Left cardiac atrium (tissue), 4 donors: ENCODE results near the gene STIM1. TPM values are rescaled to one million over a fixed set of nuclear protein-coding genes. Genes with fewer than 3 reads are reported as not detected.
A peak's percentile ranks its signal among the peaks of the same experiment; 100 is the strongest.
"Not testable (repeated sequence)": the region's sequence is repeated elsewhere in the genome, so short reads cannot be mapped to it uniquely, and the experiment has no call there.

Experiments
- ATAC-seq, 2 donors: fragments of 200-7000 bp; cut with Tn5 transposase; one replicate each; pipeline ENCODE4 v1.9.1; 2020; ENCODE audit warnings: mild to moderate bottlenecking in 2 of 2, moderate library complexity in 2 of 2
- DNase-seq: peaks from one replicate; pipeline ENCODE4 v3.0.0-alpha.2; 2020
- intact Hi-C, 2 donors: fragments of 100-400 bp; cut with DNase I; formaldehyde crosslinking; loops; one replicate each; pipeline versions ENCODE4 v1.14.1 to v1.15.1; 2022 to 2023
- total RNA-seq, 2 donors: library from RNA; stranded (reverse); fragmentation: NEBNext Ultra II Directional; extraction: Animal tissue kit (Norgen Biotek cat#: 25700); gene quantifications; one replicate each; pipeline ENCODE4 v1.2.1, GENCODE V29; 2021
- donor health status: DM: no; HTN: yes; CAD: no.
- donor health status: DM: no; HTN: yes; CAD: no; lungs with severe emphysema.
- donor health status: DM: yes; HTN: yes; CAD: no.
- donor health status: Dilated cardiomyopathy.

Gene STIM1
- total RNA-seq, 2 donors from 2014 or later, result 21.4 to 25.8 TPM

DNA sequence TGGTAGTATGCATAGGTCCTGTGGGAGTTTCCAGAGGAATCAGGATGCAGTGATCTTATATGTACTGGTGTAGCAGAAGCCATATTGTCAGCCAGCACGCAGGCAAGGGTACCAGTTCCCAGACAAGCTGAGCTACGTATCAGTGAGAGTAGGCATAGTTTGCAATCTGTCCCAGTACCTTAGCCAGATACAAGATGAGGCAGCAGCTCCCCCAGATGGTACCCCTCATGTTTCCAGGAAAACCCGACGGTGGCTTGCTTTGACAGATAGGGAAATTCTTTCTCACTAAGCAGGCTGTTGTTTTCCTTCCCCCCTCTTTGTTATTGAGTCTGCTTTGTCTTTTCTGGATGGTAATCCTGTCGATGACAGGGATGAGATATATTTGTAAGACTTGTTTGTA, 129.4 kb downstream of the STIM1 start:
- ATAC-seq, result no peak
- intact Hi-C loops, result loop anchor here in 1 of 2 donors (10.0 kb wide), 1 partner anchor 130 kb away; the partner anchor contains the start of gene STIM1

DNA sequence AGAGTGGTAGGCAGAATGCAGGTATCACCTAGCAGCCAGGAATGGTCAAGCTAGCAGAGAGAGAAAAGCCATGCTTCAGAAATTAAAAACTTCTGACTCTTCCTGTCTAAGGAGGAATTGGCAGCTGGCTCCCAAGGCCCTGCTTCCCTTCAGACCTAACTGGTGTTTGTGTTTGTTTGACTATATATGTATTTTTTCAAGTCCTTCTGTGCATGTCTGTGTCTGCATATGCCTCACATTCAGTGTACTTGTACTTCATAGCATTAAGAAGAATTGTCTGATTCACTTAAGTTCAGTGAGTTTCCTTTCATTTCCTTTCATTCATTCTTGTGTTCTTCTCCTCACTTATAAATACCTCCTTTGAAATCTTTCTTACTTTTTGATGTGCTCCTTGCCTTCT, 130.2 kb downstream of the STIM1 start:
- DNase-seq (no peak), ATAC-seq (no peak)
- intact Hi-C loops, result loop anchor here in 1 of 2 donors (10.0 kb wide), 1 partner anchor 131 kb away; the partner anchor contains the start of gene STIM1

More for the DNA sequence above, 129.4 kb downstream of the STIM1 start:
- no peak for DNase-seq

- ATAC-seq (no peak), DNase-seq (no peak)
- intact Hi-C loops, result loop anchor here in 1 of 2 donors (10.0 kb wide), 1 partner anchor 132 kb away; the partner anchor contains the start of gene STIM1
Observed at GRCh38 chr11:3986301-3986700, 130.8 kb downstream of the STIM1 start.

DNA sequence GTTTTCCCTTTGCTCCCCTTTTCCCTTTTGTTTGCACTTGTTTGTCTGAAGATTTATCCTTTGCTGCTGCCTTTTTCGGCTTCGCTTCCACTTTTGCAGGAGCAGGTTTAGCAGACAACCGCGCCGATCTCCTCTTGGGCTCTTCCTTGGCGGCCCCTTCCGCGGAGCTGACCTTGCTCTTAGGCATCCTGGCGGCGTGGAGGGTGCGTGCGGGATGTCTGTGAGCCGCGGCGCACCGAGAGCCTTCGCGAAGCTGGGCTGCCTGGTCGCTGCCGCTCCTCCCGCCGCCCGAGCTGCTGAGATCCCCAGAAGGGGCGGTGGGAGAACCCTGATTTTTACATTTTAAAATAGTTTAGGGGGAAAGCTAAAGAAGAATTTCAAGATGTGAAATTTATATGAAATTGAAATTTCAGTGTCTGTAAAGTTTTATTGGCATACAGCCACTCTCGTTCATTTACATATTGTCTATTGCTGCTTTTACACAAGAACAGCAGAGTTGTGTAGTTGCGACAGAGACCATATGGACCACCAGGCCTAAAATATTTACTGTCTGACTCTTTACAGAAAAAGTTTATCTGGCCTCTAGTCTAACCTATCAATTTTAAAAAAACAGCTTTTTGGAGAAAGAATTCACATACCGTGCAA, 133.9 kb downstream of the STIM1 start:
- DNase-seq (no peak), ATAC-seq (no peak)
- intact Hi-C loops, result loop anchor here in 1 of 2 donors (10.0 kb wide), 1 partner anchor 135 kb away; the partner anchor contains the start of gene STIM1

DNA sequence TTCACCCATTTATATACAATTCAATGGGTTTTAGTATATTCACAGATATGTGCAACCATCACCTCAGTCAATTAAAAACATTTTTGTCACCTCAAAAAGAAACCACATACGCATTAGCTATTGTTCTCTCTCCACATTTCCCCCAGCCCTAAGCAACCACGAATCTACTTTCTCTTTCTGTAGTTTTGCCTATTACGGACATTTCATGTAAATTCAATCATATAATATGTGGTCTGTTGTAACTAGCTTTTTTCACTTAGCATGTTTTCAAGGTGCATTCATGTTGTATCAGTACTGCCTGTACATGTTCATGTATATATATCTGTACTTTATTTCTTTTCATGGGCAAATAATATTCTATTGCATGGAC, 134.4 kb downstream of the STIM1 start:
- DNase-seq, result no peak
- intact Hi-C loops, result loop anchor here in 1 of 2 donors (10.0 kb wide), 1 partner anchor 135 kb away; the partner anchor contains the start of gene STIM1
- no peak for ATAC-seq

DNA sequence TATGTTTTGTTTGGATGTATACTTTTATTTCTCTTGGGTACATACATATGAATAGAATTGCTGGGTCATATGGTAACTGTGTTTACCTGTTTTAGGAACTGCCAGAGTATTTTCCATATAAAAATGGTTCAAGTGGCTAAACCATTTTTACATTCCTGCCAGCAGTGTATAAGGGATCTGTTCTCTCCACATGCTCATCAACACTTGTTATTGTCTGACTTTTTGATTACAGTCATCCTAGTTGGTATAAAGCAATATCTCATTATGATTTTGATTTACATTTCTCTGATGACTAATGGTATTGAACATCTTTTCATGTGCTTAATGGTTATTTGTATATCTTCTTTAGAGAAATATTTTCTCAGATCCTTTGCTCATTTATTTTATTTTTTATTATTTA, 134.9 kb downstream of the STIM1 start:
- no peak for DNase-seq
- no peak for ATAC-seq
- intact Hi-C loops, result no loop called here

DNA sequence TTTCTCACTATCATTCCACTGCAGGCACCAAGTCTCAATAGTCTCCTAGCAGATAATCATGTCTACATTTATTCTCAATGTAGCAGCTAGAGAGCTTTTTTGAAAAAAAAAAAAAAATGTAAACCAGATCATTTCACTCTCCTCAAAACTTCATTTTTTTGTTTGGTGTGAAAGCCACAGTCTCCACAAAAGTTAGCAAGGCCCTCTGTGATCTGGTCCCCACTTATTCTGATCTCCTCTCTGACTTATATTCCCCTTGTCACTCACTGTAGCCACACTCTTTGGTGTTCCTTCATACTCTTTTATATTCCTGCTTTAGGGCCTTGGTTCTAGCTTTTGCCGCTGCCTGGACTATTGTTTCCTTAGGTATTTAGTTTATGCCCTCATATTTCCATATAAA, 137.5 kb downstream of the STIM1 start:
- no peak for DNase-seq
- ATAC-seq, result no peak
- intact Hi-C loops, result no loop called here

GRCh38 chr11:3994030-3994640, 138.7 kb downstream of the STIM1 start:
- intact Hi-C loops, result no loop called here
- ATAC-seq, result no peak

DNA sequence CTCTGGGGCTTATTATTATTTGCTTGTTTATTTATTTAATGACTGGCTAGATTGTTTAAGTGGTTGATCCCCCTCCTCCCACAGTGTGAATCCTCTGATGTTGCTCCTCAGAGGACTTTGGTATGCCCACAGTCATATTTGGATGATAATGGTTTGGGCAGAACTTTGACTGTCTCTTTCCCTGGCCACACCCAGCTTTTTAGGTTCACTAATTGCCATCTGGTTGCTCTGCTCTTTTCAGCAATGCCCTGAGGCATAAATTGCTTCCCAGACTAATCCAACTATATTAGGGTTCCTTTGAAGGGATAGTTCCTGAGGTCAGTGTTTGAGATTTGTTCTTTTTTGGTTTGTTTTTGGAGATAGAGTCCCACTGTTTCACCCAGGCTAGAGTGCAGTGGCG, 139.8 kb downstream of the STIM1 start:
- intact Hi-C loops, result no loop called here
- DNase-seq (no peak), ATAC-seq (no peak)

More at GRCh38 chr11:3994030-3994640, 138.7 kb downstream of the STIM1 start:
- no peak for DNase-seq

- intact Hi-C loops, result no loop called here
- no peak for DNase-seq
- peak in 1 of 2 donors; percentile 39 for ATAC-seq
Observed at GRCh38 chr11:3995949-3996554, 140.6 kb downstream of the STIM1 start.

DNA sequence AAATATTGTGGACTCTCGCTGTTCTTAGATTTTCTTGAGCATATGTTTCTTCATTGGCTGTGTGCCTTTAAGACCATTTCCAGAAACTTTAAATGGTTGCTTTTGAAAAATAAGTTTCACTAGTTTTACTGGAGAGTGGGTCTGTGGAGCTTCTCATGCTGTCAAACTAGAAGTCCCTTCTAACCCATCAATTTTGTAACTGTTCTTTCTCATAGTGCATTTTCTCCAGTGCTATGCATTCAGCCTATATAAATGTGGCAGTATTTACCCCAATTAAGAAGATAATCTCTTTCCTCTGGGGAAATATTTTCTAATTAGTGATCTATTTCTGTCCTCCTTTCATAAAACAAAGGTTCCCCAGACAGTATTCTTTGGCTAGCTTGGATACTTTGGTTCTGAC, 141.2 kb downstream of the STIM1 start:
- DNase-seq (no peak), ATAC-seq (no peak)
- intact Hi-C loops, result no loop called here

- intact Hi-C loops, DNase-seq, ATAC-seq: not testable (repeated sequence)
Observed at GRCh38 chr11:4004753-4005152, 149.3 kb downstream of the STIM1 start.

GRCh38 chr11:4006946-4007680, 151.6 kb downstream of the STIM1 start:
- intact Hi-C loops, result no loop called here
- DNase-seq (no peak), ATAC-seq (no peak)

DNA sequence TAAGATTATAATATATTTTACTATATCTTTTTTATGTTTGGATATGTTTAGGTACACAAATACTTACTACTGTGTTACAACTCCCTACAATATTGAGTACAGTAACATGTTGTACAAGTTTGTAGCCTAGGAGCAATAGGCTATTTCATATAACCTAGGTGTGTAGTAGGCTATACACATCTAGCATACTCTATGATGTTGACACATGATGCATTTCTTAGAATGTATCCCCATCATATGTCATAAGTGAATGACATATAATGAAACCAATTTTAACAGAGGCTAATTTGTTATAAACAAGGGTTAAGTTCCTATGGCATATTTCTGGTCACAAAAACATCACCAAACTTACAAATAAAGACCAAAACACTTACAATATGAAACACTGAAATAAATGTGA, 152.7 kb downstream of the STIM1 start:
- ATAC-seq (no peak), DNase-seq (no peak)
- intact Hi-C loops, result no loop called here

DNA sequence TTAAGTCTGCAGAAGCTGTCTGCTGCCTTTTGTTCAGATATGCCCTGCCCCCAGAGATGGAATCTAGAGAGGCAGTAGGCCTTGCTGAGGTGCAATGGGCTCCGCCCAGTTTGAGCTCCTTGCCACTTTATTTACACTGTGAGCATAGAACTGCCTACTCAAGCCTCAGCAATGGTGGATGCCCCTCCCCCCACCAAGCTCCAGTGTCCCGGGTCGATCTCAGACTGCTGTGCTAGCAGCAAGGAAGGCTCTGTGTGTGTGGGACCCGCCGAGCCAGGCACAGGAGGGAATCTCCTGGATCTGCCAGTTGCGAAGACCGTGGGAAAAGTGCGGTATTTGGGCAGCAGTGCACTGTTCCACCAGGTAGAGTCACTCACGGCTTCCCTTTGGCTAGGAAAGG, 161.1 kb downstream of the STIM1 start:
- DNase-seq, ATAC-seq, intact Hi-C loops: not testable (repeated sequence)

DNA sequence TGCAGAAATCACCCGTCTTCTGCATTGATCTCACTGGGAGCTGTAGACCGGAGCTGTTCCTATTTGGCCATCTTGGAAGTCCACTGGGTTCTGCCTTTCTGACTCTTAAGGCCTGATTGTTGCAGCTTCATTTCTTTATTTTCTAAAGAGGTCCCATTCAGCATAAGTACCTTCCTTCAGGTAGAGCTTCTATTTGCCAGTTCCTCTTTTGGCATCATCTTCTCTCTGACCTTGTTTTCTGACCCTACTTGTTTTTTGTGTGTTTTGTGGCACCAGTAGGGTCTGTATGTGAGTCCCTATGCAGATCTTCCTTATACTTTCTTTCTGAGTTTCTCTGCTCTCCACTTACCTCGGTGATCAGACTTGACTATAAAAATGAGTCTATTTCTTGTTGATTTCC, 161.7 kb downstream of the STIM1 start:
- ATAC-seq, result no peak
- intact Hi-C loops, result no loop called here
- no peak for DNase-seq

GRCh38 chr11:4018641-4019040, 163.2 kb downstream of the STIM1 start:
- no peak for DNase-seq
- ATAC-seq, result no peak
- intact Hi-C loops, result no loop called here

DNA sequence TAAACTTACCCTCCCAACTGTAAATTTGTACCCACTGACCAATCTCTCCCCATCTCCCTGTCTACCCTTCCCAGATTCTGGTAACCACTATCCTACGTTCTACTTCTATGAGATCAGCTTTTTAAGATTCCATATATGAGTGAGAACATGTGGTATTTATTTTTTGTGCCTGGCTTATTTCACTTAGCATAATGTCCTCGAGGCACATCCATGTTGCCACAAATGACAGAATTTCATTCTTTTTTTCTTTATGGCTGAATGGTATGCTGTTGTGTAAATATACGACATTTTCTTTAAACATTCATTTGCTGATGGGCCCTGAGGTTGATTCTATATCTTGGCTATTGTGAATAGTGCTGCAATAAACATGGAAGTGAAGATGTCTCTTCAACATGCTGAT, 164.4 kb downstream of the STIM1 start:
- intact Hi-C loops, result no loop called here
- DNase-seq, result no peak
- ATAC-seq, result no peak

DNA sequence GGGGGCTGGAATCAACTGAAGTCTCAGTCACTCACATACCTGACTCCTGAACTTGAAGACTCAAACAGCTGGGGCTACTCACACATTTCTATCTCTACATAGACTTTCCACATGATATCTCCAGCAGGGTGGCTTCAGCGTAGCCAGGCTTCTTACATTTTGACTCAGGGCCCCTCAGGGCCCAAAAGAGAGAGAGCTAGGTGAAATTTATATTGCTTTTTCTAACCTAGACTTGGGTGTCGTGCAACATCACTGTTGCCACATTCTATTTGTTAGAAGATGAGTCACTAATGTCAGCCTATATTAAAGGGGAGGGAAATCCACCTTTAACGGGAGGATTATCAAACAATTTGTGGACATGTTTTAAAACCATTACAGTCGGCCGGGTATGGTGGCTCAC, 167.2 kb downstream of the STIM1 start:
- DNase-seq, result no peak
- no peak for ATAC-seq
- intact Hi-C loops, result no loop called here
